Activated CD8-positive, alpha-beta memory T cell treated with anti-CD3 and anti-CD28 coated beads for 1 hour (primary cell): ENCODE data around the gene TTC21A.

Source experiments
- DNase-seq, 2 donors: peaks; one replicate each; pipeline ENCODE4 v3.0.0-alpha.2; 2020; ENCODE audit warnings: low read depth in 1 of 2; ENCODE audit errors: extremely low read depth in 1 of 2

Gene TTC21A

GRCh38 chr3:39135170-39135805, 27.8 kb downstream of the TTC21A start:
- DNase-seq = no peak

GRCh38 chr3:39136533-39137434, 29.3 kb downstream of the TTC21A start:
- no peak for DNase-seq

- no peak for DNase-seq
Observed at GRCh38 chr3:39137435-39137936, 30.0 kb downstream of the TTC21A start.

- DNase-seq = no peak
Observed at GRCh38 chr3:39137991-39138803, 30.7 kb downstream of the TTC21A start.

GRCh38 chr3:39138804-39139415, 31.4 kb downstream of the TTC21A start:
- DNase-seq = no peak

- no peak for DNase-seq
Observed at GRCh38 chr3:39139442-39139841, 32.0 kb downstream of the TTC21A start.

- DNase-seq = no peak
Observed at GRCh38 chr3:39140341-39140971, 33.0 kb downstream of the TTC21A start.

GRCh38 chr3:39141171-39141995, 33.9 kb downstream of the TTC21A start:
- DNase-seq = no peak

- no peak for DNase-seq
Observed at GRCh38 chr3:39142067-39142466, 34.6 kb downstream of the TTC21A start.

- no peak for DNase-seq
Observed at GRCh38 chr3:39143051-39143885, 35.8 kb downstream of the TTC21A start.

GRCh38 chr3:39144095-39144747, 36.7 kb downstream of the TTC21A start:
- no peak for DNase-seq

- no peak for DNase-seq
Observed at GRCh38 chr3:39144748-39145380, 37.4 kb downstream of the TTC21A start.

- no peak for DNase-seq
Observed at GRCh38 chr3:39146083-39146501, 38.6 kb downstream of the TTC21A start.

GRCh38 chr3:39146611-39147591, 39.4 kb downstream of the TTC21A start:
- DNase-seq = peak; percentile 48 to 57

- no peak for DNase-seq
Observed at GRCh38 chr3:39147711-39148434, 40.4 kb downstream of the TTC21A start.
